C4-2B (cell line): ENCODE data around the gene HOXA6.

Experiments
- H3K27ac ChIP-seq: fragments of 450-650 bp; 2 replicates; pipeline ENCODE4 v1.5.1; 2017
- ZFX ChIP-seq: fragments of 450-650 bp; IDR thresholded peaks from 2 replicates; pipeline ENCODE4 v1.6.1; 2017
- TF ChIP-seq, protein P1 (sequence below): fragments of 450-650 bp; conservative IDR thresholded peaks from 2 replicates; pipeline ENCODE4 v1.5.1; 2017; ENCODE audit warnings: mild to moderate bottlenecking

Gene HOXA6

DNA sequence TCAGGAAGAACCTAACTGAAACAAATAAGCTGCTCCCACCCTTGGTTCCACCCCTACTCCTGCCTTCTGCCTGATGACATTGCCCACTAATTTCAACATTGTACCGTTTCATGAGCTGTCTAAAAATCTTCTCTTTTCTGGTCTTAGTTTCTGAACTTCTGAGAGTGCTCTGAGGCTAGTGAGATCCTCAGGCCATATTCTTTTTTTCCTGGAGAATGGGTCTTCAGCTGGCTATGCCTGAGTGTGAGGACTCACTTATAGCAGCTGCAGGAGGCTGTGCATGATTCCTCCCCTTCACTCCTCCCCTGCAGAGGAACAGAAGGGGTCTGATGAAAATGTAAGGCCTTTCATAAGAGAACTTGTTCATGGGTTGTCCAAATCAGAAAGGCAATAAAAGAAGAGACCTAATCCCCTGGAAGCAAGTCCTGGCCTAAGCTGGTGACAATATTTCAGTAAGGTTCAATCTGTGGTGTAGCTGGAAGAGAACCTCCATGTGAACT, 28.1 kb downstream of the HOXA6 start:
- no peak overlapping the region for H3K27ac ChIP-seq
- TF ChIP-seq, protein P1, sequence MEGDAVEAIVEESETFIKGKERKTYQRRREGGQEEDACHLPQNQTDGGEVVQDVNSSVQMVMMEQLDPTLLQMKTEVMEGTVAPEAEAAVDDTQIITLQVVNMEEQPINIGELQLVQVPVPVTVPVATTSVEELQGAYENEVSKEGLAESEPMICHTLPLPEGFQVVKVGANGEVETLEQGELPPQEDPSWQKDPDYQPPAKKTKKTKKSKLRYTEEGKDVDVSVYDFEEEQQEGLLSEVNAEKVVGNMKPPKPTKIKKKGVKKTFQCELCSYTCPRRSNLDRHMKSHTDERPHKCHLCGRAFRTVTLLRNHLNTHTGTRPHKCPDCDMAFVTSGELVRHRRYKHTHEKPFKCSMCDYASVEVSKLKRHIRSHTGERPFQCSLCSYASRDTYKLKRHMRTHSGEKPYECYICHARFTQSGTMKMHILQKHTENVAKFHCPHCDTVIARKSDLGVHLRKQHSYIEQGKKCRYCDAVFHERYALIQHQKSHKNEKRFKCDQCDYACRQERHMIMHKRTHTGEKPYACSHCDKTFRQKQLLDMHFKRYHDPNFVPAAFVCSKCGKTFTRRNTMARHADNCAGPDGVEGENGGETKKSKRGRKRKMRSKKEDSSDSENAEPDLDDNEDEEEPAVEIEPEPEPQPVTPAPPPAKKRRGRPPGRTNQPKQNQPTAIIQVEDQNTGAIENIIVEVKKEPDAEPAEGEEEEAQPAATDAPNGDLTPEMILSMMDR: no peak
- TF ChIP-seq ZFX: no peak

DNA sequence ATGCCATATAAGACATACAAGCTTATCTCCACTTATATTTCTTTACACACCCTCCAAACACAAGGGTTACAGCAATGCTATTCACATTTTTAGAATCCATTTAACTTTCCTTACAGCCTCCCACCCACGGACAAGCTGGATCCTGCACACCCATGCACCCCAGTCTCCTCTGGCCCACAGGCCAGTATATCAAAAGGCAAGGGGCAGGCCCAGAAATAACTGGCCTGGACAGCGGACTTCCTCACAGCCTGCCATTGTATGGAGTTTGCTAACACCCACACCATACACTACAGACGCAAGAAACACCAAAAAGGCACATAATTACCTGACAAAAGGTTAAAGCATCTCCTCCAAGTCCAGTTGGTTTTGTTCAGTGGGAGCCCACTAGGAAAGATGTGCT, 29.0 kb downstream of the HOXA6 start:
- H3K27ac ChIP-seq: no peak overlapping the region
- TF ChIP-seq, protein P1: no peak
- no peak for TF ChIP-seq ZFX

DNA sequence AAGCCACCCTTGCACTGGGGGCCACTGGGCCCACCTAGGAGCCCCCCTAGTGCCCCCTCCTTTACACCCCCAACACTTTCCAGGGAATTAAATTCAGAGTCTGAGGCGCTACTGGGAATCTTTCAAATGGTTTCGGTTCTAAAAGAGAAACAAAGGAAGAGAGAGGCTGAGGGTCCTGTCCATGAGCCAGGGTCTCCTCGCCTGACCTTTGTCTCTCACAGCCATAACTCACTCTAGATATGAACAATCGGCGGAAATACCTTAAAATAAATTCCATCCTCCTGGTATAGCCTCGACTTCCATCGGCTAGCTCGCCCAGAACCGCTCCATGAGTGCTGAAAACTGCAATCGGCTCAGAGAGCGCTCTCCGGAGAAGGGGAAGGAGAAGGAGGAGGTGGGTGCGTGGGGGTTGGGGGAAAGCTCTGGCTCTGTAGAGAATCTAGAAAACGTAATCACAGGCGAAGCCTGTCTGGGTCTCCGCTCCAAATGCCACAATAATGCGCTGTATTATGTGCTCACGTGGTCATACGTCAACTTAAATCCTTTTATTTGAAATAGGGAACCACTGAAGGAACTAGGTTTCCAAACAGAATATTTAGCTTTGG, 29.6 kb downstream of the HOXA6 start:
- no peak overlapping the region for H3K27ac ChIP-seq
- no peak for TF ChIP-seq ZFX
- TF ChIP-seq, protein P1: no peak

DNA sequence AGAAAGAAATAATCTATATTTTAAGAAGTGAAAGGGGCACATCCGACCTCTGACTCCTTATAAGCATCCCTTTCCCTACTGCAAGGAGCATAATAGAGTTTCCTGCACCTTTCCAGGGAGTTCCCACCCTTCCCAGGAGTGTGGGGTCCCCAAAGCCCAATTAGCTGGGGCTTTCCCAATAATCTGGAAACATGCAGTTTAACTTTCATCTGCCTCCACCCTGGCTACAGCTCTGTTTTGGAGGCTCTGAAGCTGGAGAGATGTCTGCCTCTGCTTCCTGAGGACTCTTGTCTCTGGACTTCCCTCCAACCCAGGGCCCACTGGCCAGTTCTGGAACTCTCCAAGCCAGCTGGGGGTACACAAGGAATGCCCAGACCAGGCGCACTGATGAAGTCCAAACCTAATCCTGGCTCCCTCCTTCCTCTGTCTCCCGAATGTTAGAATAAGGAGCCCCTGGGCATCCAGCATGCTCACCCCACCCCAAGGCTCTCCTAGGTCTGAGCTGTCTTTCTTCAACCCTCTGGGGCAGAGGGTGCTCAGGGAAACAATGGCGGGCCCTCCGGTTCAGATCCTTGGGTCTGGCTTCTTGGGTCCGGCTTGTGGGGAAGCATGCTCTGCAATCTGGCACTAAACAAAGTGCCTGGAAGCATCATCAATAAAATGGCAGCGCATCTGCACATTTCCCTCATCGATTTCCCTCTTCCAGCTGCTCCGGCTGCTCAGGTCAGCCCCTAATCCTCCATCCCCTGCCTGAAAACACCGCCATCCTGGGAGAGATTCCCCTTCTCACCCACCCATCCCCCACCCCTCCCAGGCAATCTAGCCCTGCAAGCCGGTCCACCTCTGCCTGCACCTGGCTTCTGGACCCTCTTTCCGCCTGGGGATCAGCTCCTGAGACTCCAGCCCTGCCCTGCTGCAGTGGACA, 30.4 kb downstream of the HOXA6 start:
- no peak overlapping the region for H3K27ac ChIP-seq
- TF ChIP-seq ZFX: no peak
- TF ChIP-seq, protein P1: no peak

DNA sequence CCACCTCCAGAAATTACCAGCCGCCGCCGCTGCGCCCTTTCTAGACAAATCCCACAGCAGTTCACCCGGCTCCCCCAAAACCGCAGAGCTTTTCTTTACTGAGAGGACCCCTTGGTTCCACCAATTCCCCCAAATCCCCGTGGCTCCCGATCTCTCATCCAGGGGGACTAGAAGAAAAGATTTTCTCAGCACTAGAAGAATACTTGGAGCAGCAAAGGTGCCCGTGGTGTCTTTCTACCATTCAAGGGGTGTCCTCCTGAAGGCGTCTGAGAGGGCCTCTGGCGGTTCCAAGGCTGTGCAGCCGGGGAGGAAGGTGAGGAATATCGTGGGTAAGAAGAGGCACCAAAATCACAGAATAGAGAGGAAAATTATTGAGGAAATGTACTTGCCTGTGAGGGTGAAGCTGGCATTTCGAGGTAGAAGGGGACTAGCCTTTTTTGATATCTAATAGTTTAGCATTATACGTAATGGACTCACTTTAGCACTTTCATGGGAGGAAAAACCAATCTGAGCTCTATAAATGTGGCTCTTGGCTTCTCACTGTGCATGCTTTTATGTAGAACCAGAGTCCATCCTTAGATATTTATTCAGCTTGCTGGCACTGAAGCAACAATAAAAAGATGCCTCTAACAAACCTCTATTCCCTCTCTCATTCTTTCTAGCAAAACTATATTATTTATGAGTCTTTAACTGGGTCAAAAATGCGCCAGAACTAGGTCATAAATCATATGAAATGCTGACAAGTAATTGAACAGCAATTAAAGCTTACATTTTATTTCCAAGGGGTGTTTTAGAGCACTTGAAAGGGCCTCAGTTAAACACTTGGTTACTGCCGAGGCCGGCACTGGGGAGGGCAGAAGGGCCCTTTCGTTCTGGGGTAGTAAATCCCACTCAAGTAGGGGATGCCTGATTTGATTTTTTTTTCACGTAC, 31.3 kb downstream of the HOXA6 start:
- H3K27ac ChIP-seq: no peak overlapping the region
- TF ChIP-seq ZFX: no peak
- TF ChIP-seq, protein P1: no peak

DNA sequence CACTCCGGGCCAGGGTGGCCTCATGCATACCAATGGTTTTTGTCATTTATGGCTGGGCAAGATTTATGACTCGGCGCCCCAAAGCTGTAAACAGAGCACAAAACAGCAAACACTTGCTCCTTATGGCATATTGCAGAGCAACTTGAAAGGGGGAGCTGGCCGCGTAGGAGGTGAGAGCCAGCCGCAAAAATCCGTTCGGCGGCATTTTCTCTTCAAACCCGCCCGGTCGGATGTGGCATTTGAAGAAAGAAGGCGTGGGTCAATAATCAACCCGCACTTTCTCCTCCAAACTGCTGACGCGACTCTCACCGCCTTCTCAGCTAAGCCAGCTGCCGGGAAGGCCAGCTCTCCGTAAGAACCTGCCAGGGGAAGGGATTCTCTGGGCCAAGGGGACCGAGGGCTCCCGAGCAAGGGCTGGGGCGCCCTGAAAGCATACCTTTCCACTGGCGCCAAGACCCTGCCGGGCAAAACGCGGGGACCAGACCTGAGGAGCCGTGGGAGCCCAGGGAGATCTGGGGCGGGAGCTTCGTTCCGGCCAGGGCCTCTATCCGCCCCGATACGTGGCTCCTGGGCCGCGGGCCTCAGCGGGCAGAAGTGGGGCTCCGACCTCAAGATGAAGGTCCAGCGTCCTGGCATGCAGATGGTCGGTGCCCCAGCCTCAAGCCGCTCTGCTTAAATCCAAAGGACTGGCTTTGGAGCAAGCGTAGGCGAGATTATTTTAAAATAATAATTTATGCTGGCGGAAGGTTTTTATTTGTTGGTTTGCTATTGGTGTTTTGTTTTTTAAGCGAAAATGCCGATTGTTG, 32.1 kb downstream of the HOXA6 start:
- TF ChIP-seq, protein P1: no peak
- no peak for TF ChIP-seq ZFX
- no peak overlapping the region for H3K27ac ChIP-seq
